Measurements from ENCODE around the gene FAHD2A. TPM values are rescaled to one million over a fixed set of nuclear protein-coding genes. Genes with fewer than 3 reads are reported as not detected.

The FAHD2A gene
- total and polyA plus RNA-seq, 2 donors (not counting 3 experiments of a cell fraction or from before 2014, with no cell fraction given): 33.1 to 37.0 TPM

GRCh38 chr2:95383635-95384027 lies 18.9 kb upstream of the FAHD2A start:
- Histone ChIP-seq H3K36me3 (ENCODE audit: control insufficient read depth in 2 of 2, extremely low read depth in 1 of 2, insufficient read depth in 2 of 2, low read length in 2 of 2) (no peaks in the 10 kb centered on the region), H3K4me1 (ENCODE audit: control insufficient read depth, extremely low read depth, insufficient read depth, low read length) (no peaks in the 10 kb centered on the region), H3K9me3 (replicated peaks; ENCODE audit: control insufficient read depth, insufficient read depth, low read length) (no peaks in the 10 kb centered on the region), H3K27ac (ENCODE audit: insufficient read depth, low read depth, low read length) (no peak overlapping the region), H3K4me2 (ENCODE audit: insufficient read depth, low read length) (no peak overlapping the region), H3K4me3 (replicated peaks in 1 of 3; ENCODE audit: insufficient read depth in 1 of 3, low read depth in 1 of 3, low read length in 3 of 3) (no peak overlapping the region), H3K9me1 (replicated peaks; ENCODE audit: control insufficient read depth, extremely low read depth, insufficient read depth, low read length) (no peaks in the 10 kb centered on the region), H3K9ac (replicated peaks; ENCODE audit: extremely low read depth, insufficient read depth, low read length) (no peak overlapping the region), H2AFZ (ENCODE audit: low read depth, low read length) (no peak overlapping the region), H3K27me3 (ENCODE audit: control insufficient read depth in 2 of 2, insufficient read depth in 2 of 2, low read length in 2 of 2) (no peaks in the 10 kb centered on the region), H4K20me1 (replicated peaks; ENCODE audit: control insufficient read depth, extremely low read depth, insufficient read depth, low read length) (no peaks in the 10 kb centered on the region), H3K79me2 (ENCODE audit: control insufficient read depth, insufficient read depth, low read length) (no peaks in the 10 kb centered on the region)
- DNase-seq (ENCODE audit: low read depth, low spot score) (no peak), FAIRE-seq (no peak)
- TF ChIP-seq EZH2 (IDR thresholded peaks at IDR 0.05; ENCODE audit: borderline replicate concordance, low read depth, low read length, severe bottlenecking) (no peak), GATA2 (IDR thresholded peaks at IDR 0.05; ENCODE audit: insufficient read depth, insufficient read length, low read depth, low read length) (no peak)
- ChIA-PET CTCF (no interaction called here), POLR2A (no interaction called here)
- intact Hi-C loops (cut with micrococcal nuclease): no loop called here
- dilution Hi-C loops (cut with MboI; ENCODE audit: extremely low pct_ligation_motif_present, low sequenced_read_pairs): no loop called here
- BruUV-seq (replicated peaks): no TSS peak

- H3K79me2 ChIP-seq (ENCODE audit: control insufficient read depth, insufficient read depth, low read length): no peaks in the 10 kb centered on the region
- no peak overlapping the region for H3K4me2 ChIP-seq (ENCODE audit: insufficient read depth, low read length)
- no peaks in the 10 kb centered on the region for H3K9me1 ChIP-seq (replicated peaks; ENCODE audit: control insufficient read depth, extremely low read depth, insufficient read depth, low read length)
- FAIRE-seq (no peak), DNase-seq (ENCODE audit: low read depth, low spot score) (no peak)
- H4K20me1 ChIP-seq (replicated peaks; ENCODE audit: control insufficient read depth, extremely low read depth, insufficient read depth, low read length): no peaks in the 10 kb centered on the region
- TF ChIP-seq FOS (IDR thresholded peaks at IDR 0.05; ENCODE audit: borderline replicate concordance, insufficient read depth, low read length) (no peak), JUN (IDR thresholded peaks at IDR 0.05; ENCODE audit: borderline replicate concordance, insufficient read depth, insufficient read length, low read depth) (no peak), POLR2AphosphoS5 (IDR thresholded peaks at IDR 0.05; ENCODE audit: insufficient read depth, low read depth, low read length) (no peak), EZH2 (IDR thresholded peaks at IDR 0.05; ENCODE audit: borderline replicate concordance, low read depth, low read length, severe bottlenecking) (no peak), CTCF (IDR thresholded peaks at IDR 0.05; ENCODE audit: extremely low read depth in 1 of 2, insufficient read depth in 1 of 2, low read depth in 1 of 2, low read length in 2 of 2) (no peak), MAX (IDR thresholded peaks at IDR 0.05; ENCODE audit: insufficient read depth, insufficient read length) (no peak)
- CTCF ChIA-PET: interaction anchor here (1.5 kb wide), 1 partner anchor 40 kb away, joined by 7 read pairs; no protein-coding TSS in a partner anchor
- dilution Hi-C loops (cut with MboI; ENCODE audit: extremely low pct_ligation_motif_present, low sequenced_read_pairs): no loop called here
- no peaks in the 10 kb centered on the region for H3K36me3 ChIP-seq (ENCODE audit: control insufficient read depth in 2 of 2, extremely low read depth in 1 of 2, insufficient read depth in 2 of 2, low read length in 2 of 2)
- H3K9me3 ChIP-seq (replicated peaks; ENCODE audit: control insufficient read depth, insufficient read depth, low read length): no peaks in the 10 kb centered on the region
- no peak overlapping the region for H2AFZ ChIP-seq (ENCODE audit: low read depth, low read length)
- H3K4me1 ChIP-seq (ENCODE audit: control insufficient read depth, extremely low read depth, insufficient read depth, low read length): no peaks in the 10 kb centered on the region
- no peak overlapping the region for H3K27ac ChIP-seq (ENCODE audit: insufficient read depth, low read depth, low read length)
- no peaks in the 10 kb centered on the region for H3K27me3 ChIP-seq (ENCODE audit: control insufficient read depth in 2 of 2, insufficient read depth in 2 of 2, low read length in 2 of 2)
- no peak overlapping the region for H3K9ac ChIP-seq (replicated peaks; ENCODE audit: extremely low read depth, insufficient read depth, low read length)
- POLR2A ChIA-PET: no interaction called here
- H3K4me3 ChIP-seq (replicated peaks in 1 of 3; ENCODE audit: insufficient read depth in 1 of 3, low read depth in 1 of 3, low read length in 3 of 3): no peak overlapping the region
- intact Hi-C loops (cut with micrococcal nuclease): loop anchor here (5.0 kb wide), 1 partner anchor 38 kb away; no protein-coding TSS in a partner anchor
- no TSS peak for BruUV-seq (replicated peaks)
These were observed 17.5 kb upstream of the FAHD2A start for GRCh38 chr2:95384854-95385569.
